ENCODE results near the gene EXOC8.
"Not testable (repeated sequence)": the region's sequence is repeated elsewhere in the genome, so short reads cannot be mapped to it uniquely, and the experiment has no call there.

The EXOC8 gene

GRCh38 chr1:231353086-231353485 lies 15.4 kb upstream of the EXOC8 start:
- DNase-seq (ENCODE audit: low read depth), result no peak

- DNase-seq (ENCODE audit: low read depth), result no peak
These were observed 14.2 kb upstream of the EXOC8 start for GRCh38 chr1:231351816-231352215.

GRCh38 chr1:231348856-231349255 lies 11.2 kb upstream of the EXOC8 start:
- not testable (repeated sequence) for DNase-seq (ENCODE audit: low read depth)

GRCh38 chr1:231348442-231348841 lies 10.8 kb upstream of the EXOC8 start:
- DNase-seq (ENCODE audit: low read depth), result no peak

GRCh38 chr1:231347961-231348360 lies 10.3 kb upstream of the EXOC8 start:
- no peak for DNase-seq (ENCODE audit: low read depth)

GRCh38 chr1:231340328-231341013 lies 2.8 kb upstream of the EXOC8 start:
- DNase-seq (ENCODE audit: low read depth), result no peak

- peak; percentile 7 for DNase-seq (ENCODE audit: low read depth)
These were observed 847 bp upstream of the EXOC8 start, which contains the start of gene SPRTN for GRCh38 chr1:231338270-231339128. Gene SPRTN (plus strand): TSS chr1:231338293. CDS start chr1:231338384, 91 bp downstream.

GRCh38 chr1:231337043-231337471 lies 595 bp downstream of the EXOC8 start:
- no peak for DNase-seq (ENCODE audit: low read depth)

GRCh38 chr1:231335663-231336602 lies 1.7 kb downstream of the EXOC8 start:
- DNase-seq (ENCODE audit: low read depth), result peak; percentile 30

- DNase-seq (ENCODE audit: low read depth), result no peak
These were observed 2.7 kb downstream of the EXOC8 start for GRCh38 chr1:231334952-231335351.

- no peak for DNase-seq (ENCODE audit: low read depth)
These were observed 3.5 kb downstream of the EXOC8 start for GRCh38 chr1:231334079-231334666.

- DNase-seq (ENCODE audit: low read depth), result no peak
These were observed 4.9 kb downstream of the EXOC8 start for GRCh38 chr1:231332761-231333160.

GRCh38 chr1:231329483-231329882 lies 8.2 kb downstream of the EXOC8 start:
- no peak for DNase-seq (ENCODE audit: low read depth)

GRCh38 chr1:231327617-231328016 lies 10.0 kb downstream of the EXOC8 start:
- no peak for DNase-seq (ENCODE audit: low read depth)

- no peak for DNase-seq (ENCODE audit: low read depth)
These were observed 11.4 kb downstream of the EXOC8 start for GRCh38 chr1:231326248-231326647.

- DNase-seq (ENCODE audit: low read depth), result no peak
These were observed 13.0 kb downstream of the EXOC8 start for GRCh38 chr1:231324660-231325059.

- no peak for DNase-seq (ENCODE audit: low read depth)
These were observed 14.6 kb downstream of the EXOC8 start for GRCh38 chr1:231322880-231323530.

GRCh38 chr1:231319080-231319479 lies 18.6 kb downstream of the EXOC8 start:
- DNase-seq (ENCODE audit: low read depth), result no peak

GRCh38 chr1:231318568-231318967 lies 19.1 kb downstream of the EXOC8 start:
- DNase-seq (ENCODE audit: low read depth), result no peak

GRCh38 chr1:231318015-231318355 lies 19.7 kb downstream of the EXOC8 start:
- DNase-seq (ENCODE audit: low read depth), result no peak

GRCh38 chr1:231317306-231318014 lies 20.2 kb downstream of the EXOC8 start:
- DNase-seq (ENCODE audit: low read depth), result no peak
